SIG-M5 (cell line): Measurements from ENCODE around the gene PARP12.

Source experiments
- DNase-seq: peaks from one replicate; lab custom pipeline; 2025; lab: John Stamatoyannopoulos, UW

PARP12 gene

GRCh38 chr7:139991269-139991666, 71.5 kb downstream of the PARP12 start:
- DNase-seq = no peak

GRCh38 chr7:139990571-139991268, 72.0 kb downstream of the PARP12 start:
- DNase-seq = no peak

- DNase-seq = no peak
These were observed 72.6 kb downstream of the PARP12 start for GRCh38 chr7:139990142-139990535.

GRCh38 chr7:139989366-139990141, 73.2 kb downstream of the PARP12 start:
- no peak for DNase-seq

- DNase-seq = no peak
These were observed 74.8 kb downstream of the PARP12 start for GRCh38 chr7:139987691-139988516.

GRCh38 chr7:139985811-139986210, 76.9 kb downstream of the PARP12 start:
- DNase-seq = no peak

GRCh38 chr7:139984642-139985539, 77.9 kb downstream of the PARP12 start:
- no peak for DNase-seq

GRCh38 chr7:139982927-139983920, 79.5 kb downstream of the PARP12 start:
- no peak for DNase-seq

- DNase-seq = no peak
These were observed 81.2 kb downstream of the PARP12 start for GRCh38 chr7:139981511-139981895.

- no peak for DNase-seq
These were observed 85.7 kb downstream of the PARP12 start for GRCh38 chr7:139976838-139977656.

- DNase-seq = no peak
These were observed 86.5 kb downstream of the PARP12 start for GRCh38 chr7:139976055-139976837.

GRCh38 chr7:139974179-139974811, 88.5 kb downstream of the PARP12 start:
- no peak for DNase-seq
